ENCODE data around the gene ZNF829. TPM values are rescaled to one million over a fixed set of nuclear protein-coding genes. Genes with fewer than 3 reads are reported as not detected.

ZNF829 gene
- total and polyA plus RNA-seq, 2 donors: 2.2 to 4.0 TPM

DNA sequence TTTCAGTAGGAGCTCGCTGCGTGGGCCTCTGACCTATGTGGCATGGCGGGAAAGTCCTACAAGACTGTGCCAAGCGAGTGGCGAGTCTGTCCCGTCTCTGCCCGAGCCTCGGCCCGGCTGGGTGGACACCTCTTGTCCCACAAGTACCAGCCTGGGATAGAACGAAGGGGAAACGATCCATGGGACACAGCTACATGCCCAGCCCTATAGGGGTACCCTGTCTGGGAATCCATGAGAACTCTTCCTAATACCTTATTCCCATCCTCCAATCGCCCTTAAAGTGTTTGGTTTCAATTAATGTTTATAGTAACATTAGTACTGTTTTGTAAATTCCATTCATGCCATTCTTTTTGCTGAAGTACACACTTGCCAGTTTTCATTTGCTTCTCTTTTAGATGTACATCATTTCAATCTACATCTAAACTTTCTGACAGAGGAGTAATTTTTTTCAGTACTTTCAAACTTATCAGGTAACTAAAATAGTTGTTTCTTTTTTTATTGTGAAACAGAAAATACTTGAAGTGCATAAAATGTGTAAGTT is 77.2 kb downstream of the ZNF829 start:
- Histone ChIP-seq H3K4me3 (ENCODE audit: low read length in 2 of 2) (peak overlapping the region; percentile 50 to 90), H3K36me3 (ENCODE audit: control insufficient read depth in 2 of 2, insufficient read depth in 2 of 2, low read length in 1 of 2) (no peaks in the 10 kb centered on the region), H3K4me1 (ENCODE audit: control insufficient read depth in 2 of 2, insufficient read depth in 2 of 2, low read length in 2 of 2) (peaks cover 5 to 8% of the 10 kb centered on the region in 2 donors), H3K27me3 (ENCODE audit: control insufficient read depth in 2 of 2, insufficient read depth in 1 of 2, low read length in 1 of 2) (no peaks in the 10 kb centered on the region), H3K9me3 (ENCODE audit: control insufficient read depth in 2 of 2, insufficient read depth in 1 of 2, low read length in 1 of 2) (peaks cover 1 to 12% of the 10 kb centered on the region in 2 donors), H3K27ac (ENCODE audit: low read depth in 1 of 2, low read length in 1 of 2) (peak overlapping the region in 1 of 2 donors; percentile 83)
- no peak for DNase-seq (ENCODE audit: low read depth in 6 of 9, low spot score in 9 of 9)
- 43% methylated on average over 12 of the region's 12 CpGs for WGBS

Other genes starting within 250 kb of the ZNF829 start
- 5.0 TPM for gene ZNF461, start 249.5 kb downstream of the ZNF829 start, total RNA-seq
- 9.1 TPM for gene ZNF461, start 249.5 kb downstream of the ZNF829 start, polyA plus RNA-seq
- 12.1 TPM for gene ZNF567, start 228.7 kb downstream of the ZNF829 start, total RNA-seq
- 5.7 TPM for gene ZNF567, start 228.7 kb downstream of the ZNF829 start, polyA plus RNA-seq
- gene ZNF850, start 143.5 kb downstream of the ZNF829 start, total RNA-seq: 1.7 TPM
- gene ZNF850, start 143.5 kb downstream of the ZNF829 start, polyA plus RNA-seq: 0.78 TPM
- gene ZNF790, start 77.9 kb downstream of the ZNF829 start, total RNA-seq: 5.7 TPM
- 4.8 TPM for gene ZNF790, start 77.9 kb downstream of the ZNF829 start, polyA plus RNA-seq
- 6.9 TPM for gene ZNF345, start 65.4 kb downstream of the ZNF829 start, total RNA-seq
- gene ZNF345, start 65.4 kb downstream of the ZNF829 start, polyA plus RNA-seq: 6.2 TPM
- 7.4 TPM for gene ZNF568, start within 50 bp of the ZNF829 start, total RNA-seq
- gene ZNF568, start within 50 bp of the ZNF829 start, polyA plus RNA-seq: 6.4 TPM
- 13.7 TPM for gene ZNF420, start 162.1 kb upstream of the ZNF829 start, total RNA-seq
- 8.2 TPM for gene ZNF420, start 162.1 kb upstream of the ZNF829 start, polyA plus RNA-seq

Measured in thymus (tissue), 11 donors.